ENCODE results near the gene CERS2. TPM values are rescaled to one million over a fixed set of nuclear protein-coding genes. Genes with fewer than 3 reads are reported as not detected.
A peak's percentile ranks its signal among the peaks of the same experiment; 100 is the strongest.

CERS2 gene
- total and polyA plus RNA-seq, 2 of the 13 experiments (the other 11 are each of a cell fraction or from before 2014, with no cell fraction given): 269 to 298 TPM

DNA sequence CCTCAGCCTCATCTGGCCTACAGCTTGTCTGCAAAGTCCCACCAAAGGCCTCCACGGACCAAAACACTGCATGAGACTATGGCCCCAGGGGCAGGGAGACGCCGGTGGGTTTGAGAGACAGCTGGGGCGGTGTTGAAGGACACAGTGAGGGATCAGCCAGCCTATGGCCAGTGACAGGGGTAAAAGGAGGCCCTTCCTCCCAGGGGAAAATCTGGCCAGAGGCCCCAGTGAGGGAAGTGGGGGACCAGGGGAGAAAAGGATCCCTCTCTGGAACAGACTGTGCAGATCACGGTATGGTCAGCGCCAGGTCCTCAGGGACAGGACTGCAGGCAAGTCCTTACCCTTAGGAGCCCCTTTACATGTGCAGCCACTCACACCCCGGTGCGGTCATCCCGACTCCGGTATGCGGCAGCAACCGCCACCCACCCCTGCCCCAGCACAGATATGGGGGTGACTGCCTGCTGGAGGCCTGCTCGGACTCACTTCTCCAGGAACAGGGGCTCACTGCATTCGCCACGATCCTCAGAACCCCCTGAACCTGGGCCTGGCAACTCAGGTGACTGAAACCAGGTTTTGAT lies 1.3 kb downstream of the CERS2 start:
- intact Hi-C loops (cut with micrococcal nuclease; ENCODE audit: unreplicated experiment) (loop anchor here (5.0 kb wide), 1 partner anchor 34 kb away; the partner anchor contains the start of genes MINDY1 and PRUNE1), in situ Hi-C loops (cut with HindIII; ENCODE audit: extremely low pct_ligation_motif_present, low pct_unique_long_range_greater_than_20kb) (no loop called here)
- Histone ChIP-seq H3K79me2 (ENCODE audit: insufficient read depth, low read length) (peaks cover 60% of the 10 kb centered on the region), H3K4me2 (ENCODE audit: low read depth, low read length) (peak overlapping the region; percentile 98), H3K36me3 (replicated peaks in 1 of 2; ENCODE audit: control insufficient read depth in 1 of 2, insufficient read depth in 2 of 2, low read length in 2 of 2) (peaks cover 5 to 10% of the 10 kb centered on the region in 2 experiments), H3K4me3 (replicated peaks in 1 of 3; ENCODE audit: insufficient read depth in 1 of 3, low read depth in 2 of 3, low read length in 3 of 3) (peak overlapping the region; percentile 71 to 95 (median 89)), H3K9ac (ENCODE audit: insufficient read depth, low read depth, low read length) (peak overlapping the region; percentile 97), H3K9me3 (ENCODE audit: low read length) (no peaks in the 10 kb centered on the region), H3K27ac (ENCODE audit: extremely low read length, insufficient read depth, low read length) (peak overlapping the region; percentile 96), H2AFZ (ENCODE audit: low read length) (no peak overlapping the region), H4K20me1 (ENCODE audit: insufficient read depth, low read length) (peaks cover 20% of the 10 kb centered on the region), H3K4me1 (ENCODE audit: insufficient read depth, low read length) (peaks cover 79% of the 10 kb centered on the region), H3K27me3 (ENCODE audit: control insufficient read depth in 1 of 2, insufficient read depth in 2 of 2, low read length in 2 of 2) (no peaks in the 10 kb centered on the region; a peak in 1 of 5 replicates)
- BruUV-seq (replicated peaks): no TSS peak
- ChIA-PET CTCF (ENCODE audit: low intra/inter-chr PET ratio, low total read pairs) (no interaction called here), POLR2A (interaction anchor here (0.7 to 10.3 kb wide), 9 partner anchors 8 to 51 kb away, joined by 3 to 114 read pairs (median 7); partner anchors contain the start of genes ANXA9 and MINDY1)
- ATAC-seq: peak; percentile 1; the same call in 1 of the 3 replicates
- FAIRE-seq: no peak
- 0% methylated on average over 7 of the region's 15 CpGs for WGBS (ENCODE audit: low lambda C conversion rate)
- DNase-seq (ENCODE audit: low spot score): no peak
- TF ChIP-seq, protein P1, sequence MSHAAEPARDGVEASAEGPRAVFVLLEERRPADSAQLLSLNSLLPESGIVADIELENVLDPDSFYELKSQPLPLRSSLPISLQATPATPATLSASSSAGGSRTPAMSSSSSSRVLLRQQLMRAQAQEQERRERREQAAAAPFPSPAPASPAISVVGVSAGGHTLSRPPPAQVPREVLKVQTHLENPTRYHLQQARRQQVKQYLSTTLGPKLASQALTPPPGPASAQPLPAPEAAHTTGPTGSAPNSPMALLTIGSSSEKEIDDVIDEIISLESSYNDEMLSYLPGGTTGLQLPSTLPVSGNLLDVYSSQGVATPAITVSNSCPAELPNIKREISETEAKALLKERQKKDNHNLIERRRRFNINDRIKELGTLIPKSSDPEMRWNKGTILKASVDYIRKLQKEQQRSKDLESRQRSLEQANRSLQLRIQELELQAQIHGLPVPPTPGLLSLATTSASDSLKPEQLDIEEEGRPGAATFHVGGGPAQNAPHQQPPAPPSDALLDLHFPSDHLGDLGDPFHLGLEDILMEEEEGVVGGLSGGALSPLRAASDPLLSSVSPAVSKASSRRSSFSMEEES (CRISPR knock-in tag; IDR thresholded peaks at IDR 0.05): no peak
- TF ChIP-seq LCORL (IDR thresholded peaks at IDR 0.05) (no peak), LCORL (CRISPR knock-in tag; IDR thresholded peaks at IDR 0.05) (0 out of 2 replicates have a peak, but pooled peaks have one; percentile 25), TBX2 (CRISPR knock-in tag; IDR thresholded peaks at IDR 0.05; ENCODE audit: borderline replicate concordance) (0 out of 2 replicates have a peak, but pooled peaks have one; percentile 49), ZNF337 (CRISPR knock-in tag; IDR thresholded peaks at IDR 0.05; ENCODE audit: borderline replicate concordance, low read depth) (no peak), ZFP91 (CRISPR knock-in tag; IDR thresholded peaks at IDR 0.05; ENCODE audit: borderline replicate concordance) (0 out of 2 replicates have a peak, but pooled peaks have one; percentile 22), U2AF2 (IDR thresholded peaks at IDR 0.05; ENCODE audit: low read depth, low read length) (no peak), NFKBIZ (CRISPR knock-in tag; IDR thresholded peaks at IDR 0.05) (peak; percentile 50; the same call in 1 of the 2 replicates), HMGXB4 (CRISPR knock-in tag; IDR thresholded peaks at IDR 0.05; ENCODE audit: borderline replicate concordance in 1 of 2, low read depth in 1 of 2) (0 out of 4 replicates have a peak, but pooled peaks of 1 of the 2 experiments have one; percentile 39), YEATS2 (CRISPR knock-in tag; IDR thresholded peaks at IDR 0.05; ENCODE audit: borderline replicate concordance) (no peak), NONO (IDR thresholded peaks at IDR 0.05) (no peak), NONO (CRISPR knock-in tag; conservative IDR thresholded peaks at IDR 0.05) (0 out of 2 replicates have a peak, but pooled peaks have one; percentile 19), ZNF138 (CRISPR knock-in tag; IDR thresholded peaks at IDR 0.05; ENCODE audit: low read depth) (0 out of 2 replicates have a peak, but pooled peaks have one; percentile 45), ZNF24 (IDR thresholded peaks at IDR 0.05) (no peak), TAF1 (CRISPR knock-in tag; IDR thresholded peaks at IDR 0.05) (peak; percentile 32), KAT7 (CRISPR knock-in tag; IDR thresholded peaks at IDR 0.05; ENCODE audit: borderline replicate concordance) (0 out of 2 replicates have a peak, but pooled peaks have one; percentile 68)
- TF ChIP-seq, protein P2, sequence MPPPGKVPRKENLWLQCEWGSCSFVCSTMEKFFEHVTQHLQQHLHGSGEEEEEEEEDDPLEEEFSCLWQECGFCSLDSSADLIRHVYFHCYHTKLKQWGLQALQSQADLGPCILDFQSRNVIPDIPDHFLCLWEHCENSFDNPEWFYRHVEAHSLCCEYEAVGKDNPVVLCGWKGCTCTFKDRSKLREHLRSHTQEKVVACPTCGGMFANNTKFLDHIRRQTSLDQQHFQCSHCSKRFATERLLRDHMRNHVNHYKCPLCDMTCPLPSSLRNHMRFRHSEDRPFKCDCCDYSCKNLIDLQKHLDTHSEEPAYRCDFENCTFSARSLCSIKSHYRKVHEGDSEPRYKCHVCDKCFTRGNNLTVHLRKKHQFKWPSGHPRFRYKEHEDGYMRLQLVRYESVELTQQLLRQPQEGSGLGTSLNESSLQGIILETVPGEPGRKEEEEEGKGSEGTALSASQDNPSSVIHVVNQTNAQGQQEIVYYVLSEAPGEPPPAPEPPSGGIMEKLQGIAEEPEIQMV (CRISPR knock-in tag; IDR thresholded peaks at IDR 0.05; ENCODE audit: low read depth): 0 out of 2 replicates have a peak, but pooled peaks have one; percentile 2
